HEK293 (cell line): ENCODE data around the gene LRRC4C.

Source experiments
- CTCF ChIA-PET: fragments of 350-600 bp; formaldehyde crosslinking; extraction: SDS; loops from one replicate; lab custom pipeline; 2021; ENCODE audit warnings: antibody characterized with exemption; lab: Yijun Ruan, JAX
- POLR2A ChIA-PET: fragments of 300-600 bp; formaldehyde crosslinking; extraction: SDS; loops from one replicate; lab custom pipeline; 2020; ENCODE audit warnings: antibody characterized with exemption, inconsistent platforms; lab: Yijun Ruan, JAX
- H3K27ac ChIP-seq: fragments of 200-500 bp; sonication (Bioruptor generic); 2 replicates; pipeline ENCODE4 v1.5.1; 2014; ENCODE audit warnings: low read depth, low read length, control low read depth, inconsistent platforms; ENCODE audit errors: extremely low read depth
- H3K36me3 ChIP-seq, 2 experiments: fragments of 200-500 bp in 1 of 2; sonication (Bioruptor generic) in 1 of 2; 1 replicate in 1 of 2; 2 replicates in 1 of 2; pipeline ENCODE4 v1.5.1; 2014 to 2017; ENCODE audit warnings: inconsistent platforms in 2 of 2, low read length in 2 of 2; ENCODE audit not compliant: control insufficient read depth in 2 of 2, insufficient read depth in 1 of 2
- H3K4me1 ChIP-seq: fragments of 200-500 bp; sonication (Bioruptor generic); 2 replicates; pipeline ENCODE4 v1.5.1; 2014; ENCODE audit warnings: mild to moderate bottlenecking, low read length, inconsistent platforms; ENCODE audit not compliant: control insufficient read depth, insufficient read depth
- H3K4me3 ChIP-seq: 2 replicates; pipeline ENCODE4 v1.5.1; 2011; ENCODE audit warnings: low read depth, mild to moderate bottlenecking, control low read depth, low read length, moderate library complexity
- H3K9me3 ChIP-seq: fragments of 200-500 bp; sonication (Bioruptor generic); 2 replicates; pipeline ENCODE4 v1.5.1; 2014; ENCODE audit warnings: low read depth, low read length, inconsistent platforms; ENCODE audit not compliant: control insufficient read depth, insufficient read depth
- GLI4 ChIP-seq: fragments of 450-650 bp; formaldehyde crosslinking; IDR thresholded peaks from 2 replicates; pipeline ENCODE4 v1.5.1; 2016; ENCODE audit warnings: missing biosample characterization, missing genetic modification characterization
- GLIS1 ChIP-seq: fragments of 450-650 bp; formaldehyde crosslinking; IDR thresholded peaks from 2 replicates; pipeline ENCODE4 v1.5.1; 2016; ENCODE audit warnings: missing biosample characterization, missing genetic modification characterization
- HOXA7 ChIP-seq: sonication (generic); formaldehyde crosslinking; IDR thresholded peaks from 2 replicates; pipeline ENCODE4 v1.8.1; 2022; ENCODE audit warnings: missing genetic modification reagents, borderline replicate concordance
- INSM2 ChIP-seq: fragments of 450-650 bp; formaldehyde crosslinking; IDR thresholded peaks from 2 replicates; pipeline ENCODE4 v1.5.1; 2016; ENCODE audit warnings: missing biosample characterization, missing genetic modification characterization
- PBX3 ChIP-seq: sonication (generic); formaldehyde crosslinking; IDR thresholded peaks from 2 replicates; pipeline ENCODE4 v1.8.1; 2022; ENCODE audit warnings: mild to moderate bottlenecking, moderate library complexity, missing genetic modification reagents
- SCRT1 ChIP-seq: fragments of 450-650 bp; formaldehyde crosslinking; IDR thresholded peaks from 2 replicates; pipeline ENCODE4 v1.5.1; 2016; ENCODE audit warnings: missing biosample characterization, missing genetic modification characterization, borderline replicate concordance
- ZBTB48 ChIP-seq: fragments of 450-650 bp; formaldehyde crosslinking; IDR thresholded peaks from 2 replicates; pipeline ENCODE4 v1.5.1; 2016; ENCODE audit warnings: missing biosample characterization, missing genetic modification characterization
- ZBTB8A ChIP-seq: fragments of 450-650 bp; formaldehyde crosslinking; IDR thresholded peaks from 2 replicates; pipeline ENCODE4 v1.5.1; 2016; ENCODE audit warnings: missing biosample characterization, missing genetic modification characterization
- ZFP41 ChIP-seq: fragments of 450-650 bp; formaldehyde crosslinking; IDR thresholded peaks from 2 replicates; pipeline ENCODE4 v1.5.1; 2016; ENCODE audit warnings: missing biosample characterization, missing genetic modification characterization, borderline replicate concordance
- ZNF175 ChIP-seq: fragments of 450-650 bp; formaldehyde crosslinking; IDR thresholded peaks from 2 replicates; pipeline ENCODE4 v1.5.1; 2016; ENCODE audit warnings: missing biosample characterization, missing genetic modification characterization
- ZNF18 ChIP-seq: fragments of 450-650 bp; formaldehyde crosslinking; IDR thresholded peaks from 2 replicates; pipeline ENCODE4 v1.5.1; 2016; ENCODE audit warnings: missing biosample characterization, missing genetic modification characterization
- ZNF2 ChIP-seq: fragments of 450-650 bp; formaldehyde crosslinking; IDR thresholded peaks from 2 replicates; pipeline ENCODE4 v1.5.1; 2016; ENCODE audit warnings: missing biosample characterization, missing genetic modification characterization
- ZNF223 ChIP-seq: fragments of 450-650 bp; formaldehyde crosslinking; IDR thresholded peaks from 2 replicates; pipeline ENCODE4 v1.5.1; 2016; ENCODE audit warnings: missing biosample characterization, missing genetic modification characterization
- ZNF24 ChIP-seq: fragments of 450-650 bp; formaldehyde crosslinking; IDR thresholded peaks from 2 replicates; pipeline ENCODE4 v1.5.1; 2016; ENCODE audit warnings: missing biosample characterization, missing genetic modification characterization
- ZNF366 ChIP-seq: fragments of 450-650 bp; formaldehyde crosslinking; conservative IDR thresholded peaks from 2 replicates; pipeline ENCODE4 v1.5.1; 2016; ENCODE audit warnings: missing biosample characterization, missing genetic modification characterization
- ZNF513 ChIP-seq: fragments of 450-650 bp; IDR thresholded peaks from 2 replicates; pipeline ENCODE4 v1.5.1; 2018; ENCODE audit warnings: missing biosample characterization, missing genetic modification characterization
- ZNF558 ChIP-seq: fragments of 450-650 bp; formaldehyde crosslinking; IDR thresholded peaks from 2 replicates; pipeline ENCODE4 v1.5.1; 2016; ENCODE audit warnings: missing biosample characterization, missing genetic modification characterization
- ZNF560 ChIP-seq: fragments of 450-650 bp; formaldehyde crosslinking; IDR thresholded peaks from 2 replicates; pipeline ENCODE4 v1.5.1; 2017; ENCODE audit warnings: missing biosample characterization, missing genetic modification characterization, borderline replicate concordance
- ZNF600 ChIP-seq: fragments of 450-650 bp; formaldehyde crosslinking; IDR thresholded peaks from 2 replicates; pipeline ENCODE4 v1.5.1; 2016; ENCODE audit warnings: missing biosample characterization, missing genetic modification characterization
- ZNF610 ChIP-seq: fragments of 450-650 bp; formaldehyde crosslinking; IDR thresholded peaks from 2 replicates; pipeline ENCODE4 v1.5.1; 2016; ENCODE audit warnings: missing biosample characterization, missing genetic modification characterization, borderline replicate concordance
- ZNF626 ChIP-seq: fragments of 450-650 bp; sonication (Bioruptor Pico); formaldehyde crosslinking; IDR thresholded peaks from 2 replicates; pipeline ENCODE4 v1.5.1; 2018; ENCODE audit warnings: missing biosample characterization, missing genetic modification characterization, inconsistent platforms
- ZNF670 ChIP-seq: fragments of 450-650 bp; formaldehyde crosslinking; IDR thresholded peaks from 2 replicates; pipeline ENCODE4 v1.5.1; 2016; ENCODE audit warnings: missing biosample characterization, missing genetic modification characterization, low read depth
- ZNF707 ChIP-seq: fragments of 450-650 bp; formaldehyde crosslinking; IDR thresholded peaks from 2 replicates; pipeline ENCODE4 v1.5.1; 2016; ENCODE audit warnings: missing biosample characterization, missing genetic modification characterization
- ZNF791 ChIP-seq: fragments of 450-650 bp; formaldehyde crosslinking; IDR thresholded peaks from 2 replicates; pipeline ENCODE4 v1.5.1; 2016; ENCODE audit warnings: missing biosample characterization, missing genetic modification characterization

LRRC4C gene

GRCh38 chr11:40894501-40894900 is 565.0 kb downstream of the LRRC4C start:
- Histone ChIP-seq H3K4me1 (no peaks in the 10 kb centered on the region), H3K27ac (no peak overlapping the region), H3K4me3 (no peak overlapping the region), H3K9me3 (no peaks in the 10 kb centered on the region), H3K36me3 (no peaks in the 10 kb centered on the region)
- POLR2A ChIA-PET = no interaction called here
- TF ChIP-seq ZFP41 (no peak), PBX3 (CRISPR knock-in tag) (no peak), ZNF223 (tag by site-specific recombination) (no peak), GLI4 (tag by site-specific recombination) (no peak), ZNF791 (tag by site-specific recombination) (no peak), ZBTB8A (no peak), ZNF175 (no peak), ZNF707 (tag by site-specific recombination) (no peak), ZNF513 (tag by site-specific recombination) (no peak), ZNF366 (tag by site-specific recombination) (no peak), ZNF626 (tag by site-specific recombination) (no peak), ZBTB48 (tag by site-specific recombination) (no peak), SCRT1 (tag by site-specific recombination) (no peak), ZNF600 (no peak), ZNF610 (tag by site-specific recombination) (no peak), ZNF2 (tag by site-specific recombination) (no peak), ZNF24 (tag by site-specific recombination) (no peak), ZNF670 (tag by site-specific recombination) (no peak)
- CTCF ChIA-PET = no interaction called here

- Histone ChIP-seq H3K36me3 (no peaks in the 10 kb centered on the region), H3K9me3 (no peaks in the 10 kb centered on the region), H3K4me3 (no peak overlapping the region), H3K4me1 (no peaks in the 10 kb centered on the region), H3K27ac (no peak overlapping the region)
- TF ChIP-seq INSM2 (tag by site-specific recombination) (no peak), ZNF18 (no peak), HOXA7 (CRISPR knock-in tag) (no peak), GLIS1 (no peak), ZNF560 (no peak), ZNF558 (tag by site-specific recombination) (no peak)
- POLR2A ChIA-PET = no interaction called here
- CTCF ChIA-PET = no interaction called here
Measured at GRCh38 chr11:40885250-40885954, 574.0 kb downstream of the LRRC4C start.
